Measurements from ENCODE around the gene PTPRD. TPM values are rescaled to one million over a fixed set of nuclear protein-coding genes. Genes with fewer than 3 reads are reported as not detected.

The PTPRD gene
- total RNA-seq, 4 donors from 2014 or later: 0.72 to 8.0 (median 3.0) TPM

DNA sequence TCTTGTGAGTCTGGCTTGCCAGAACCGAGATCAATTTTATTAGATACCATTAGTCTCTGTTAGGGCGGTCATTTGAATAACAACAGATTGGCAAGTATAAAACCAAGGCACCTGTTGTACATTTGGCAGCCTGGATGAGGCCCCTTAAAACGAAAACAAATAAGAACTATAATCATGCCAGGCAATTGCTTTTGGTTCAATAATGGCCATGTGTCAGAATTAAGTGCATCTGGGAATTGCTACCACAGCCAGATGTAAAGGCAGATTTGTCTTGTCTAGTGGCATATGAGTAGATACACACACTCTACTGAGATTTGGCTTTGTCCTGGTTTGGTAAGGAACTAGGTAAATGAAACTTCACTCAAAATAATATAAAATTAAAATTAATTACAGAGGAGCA is 1767.0 kb downstream of the PTPRD start:
- 35 to 41% methylated on average over 3 of the region's 3 CpGs for WGBS, 2 donors
- no peak for DNase-seq (ENCODE audit: low spot score in 2 of 2)
- TF ChIP-seq POLR2A (IDR thresholded peaks at IDR 0.05) (no peak), CTCF (IDR thresholded peaks at IDR 0.05) (no peak)
- intact Hi-C loops (cut with DNase I; ENCODE audit: low total_unique reads): no loop called here
- no peak overlapping the region for H3K4me3 ChIP-seq (ENCODE audit: low read depth, poor library complexity, severe bottlenecking)

DNA sequence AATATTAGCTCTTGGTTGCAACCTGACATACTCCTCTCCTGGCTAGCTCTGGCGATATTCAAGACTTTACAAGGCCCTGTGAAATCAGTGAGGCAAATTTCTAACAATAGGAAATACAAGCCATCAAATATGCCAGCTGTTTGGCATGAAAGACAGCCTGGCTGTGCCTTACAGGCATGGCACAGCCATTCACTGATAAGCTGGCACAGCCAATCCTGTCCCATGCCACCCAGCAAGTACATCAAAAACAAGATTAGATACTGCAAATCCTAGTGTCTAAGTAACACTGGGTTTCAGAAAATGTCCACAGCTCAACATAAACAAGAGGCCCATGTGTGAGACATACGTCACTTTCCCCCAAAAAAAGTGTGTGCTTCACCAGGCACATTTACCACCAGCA is 1767.4 kb downstream of the PTPRD start:
- DNase-seq (ENCODE audit: low spot score in 2 of 2): no peak
- TF ChIP-seq CTCF (IDR thresholded peaks at IDR 0.05) (no peak), POLR2A (IDR thresholded peaks at IDR 0.05) (no peak)
- WGBS, 2 donors: 22 to 28% methylated on average over 2 of the region's 2 CpGs
- intact Hi-C loops (cut with DNase I; ENCODE audit: low total_unique reads): no loop called here
- no peak overlapping the region for H3K4me3 ChIP-seq (ENCODE audit: low read depth, poor library complexity, severe bottlenecking)

DNA sequence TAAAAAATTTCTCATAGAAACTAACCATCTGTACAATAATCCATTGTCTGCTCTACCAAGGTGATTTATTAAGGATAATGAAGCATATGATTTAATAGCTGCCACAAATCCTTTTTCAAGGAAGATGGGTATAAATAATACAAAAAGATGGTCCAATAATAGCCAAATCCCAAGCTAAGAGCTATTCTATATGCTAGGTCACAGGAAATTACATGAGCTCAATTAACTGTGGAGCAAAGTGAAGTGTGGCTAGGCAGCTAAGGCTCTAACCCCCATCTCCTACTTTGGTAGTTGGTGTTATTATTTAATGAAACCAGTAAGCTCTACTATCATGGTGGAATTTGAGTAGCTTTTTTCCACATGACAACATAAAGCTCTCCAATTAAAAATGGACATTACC is 1768.3 kb downstream of the PTPRD start:
- no peak overlapping the region for H3K4me3 ChIP-seq (ENCODE audit: low read depth, poor library complexity, severe bottlenecking)
- DNase-seq (ENCODE audit: low spot score in 2 of 2): no peak
- intact Hi-C loops (cut with DNase I; ENCODE audit: low total_unique reads): no loop called here
- TF ChIP-seq POLR2A (IDR thresholded peaks at IDR 0.05) (no peak), CTCF (IDR thresholded peaks at IDR 0.05) (no peak)

- TF ChIP-seq CTCF (IDR thresholded peaks at IDR 0.05) (no peak), POLR2A (IDR thresholded peaks at IDR 0.05) (no peak)
- DNase-seq (ENCODE audit: low spot score in 2 of 2): no peak
- H3K4me3 ChIP-seq (ENCODE audit: low read depth, poor library complexity, severe bottlenecking): no peak overlapping the region
- intact Hi-C loops (cut with DNase I; ENCODE audit: low total_unique reads): no loop called here
- 89 to 97% methylated on average over 5 of the region's 5 CpGs for WGBS, 2 donors
These were observed 1770.2 kb downstream of the PTPRD start for GRCh38 chr9:8842402-8843193.

GRCh38 chr9:8838136-8838535 is 1774.7 kb downstream of the PTPRD start:
- no peak for DNase-seq (ENCODE audit: low spot score in 2 of 2)
- intact Hi-C loops (cut with DNase I; ENCODE audit: low total_unique reads): no loop called here
- no peak overlapping the region for H3K4me3 ChIP-seq (ENCODE audit: low read depth, poor library complexity, severe bottlenecking)
- TF ChIP-seq POLR2A (IDR thresholded peaks at IDR 0.05): no peak
- TF ChIP-seq CTCF (IDR thresholded peaks at IDR 0.05): no peak
- 55 to 67% methylated on average over 3 of the region's 3 CpGs for WGBS, 2 donors

DNA sequence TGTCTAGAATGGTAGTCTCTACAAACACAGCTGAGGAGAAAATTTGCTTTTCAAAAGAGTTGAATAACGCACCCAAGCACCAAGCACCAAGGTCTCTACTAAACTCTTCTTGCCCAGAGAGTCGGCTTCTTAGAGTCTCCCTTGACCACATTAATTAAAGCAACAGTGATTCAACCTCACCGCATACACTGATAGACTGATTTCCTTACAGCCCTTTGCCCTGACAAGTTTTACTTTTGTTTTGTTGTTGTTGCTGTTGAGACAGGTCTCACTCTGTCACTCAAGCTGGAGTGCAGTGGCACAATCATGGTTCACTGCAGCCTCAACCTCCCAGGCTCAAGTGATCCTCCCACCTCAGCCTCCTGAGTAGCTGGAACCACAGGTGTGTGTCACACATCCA is 1777.5 kb downstream of the PTPRD start:
- intact Hi-C loops (cut with DNase I; ENCODE audit: low total_unique reads): no loop called here
- no peak overlapping the region for H3K4me3 ChIP-seq (ENCODE audit: low read depth, poor library complexity, severe bottlenecking)
- TF ChIP-seq POLR2A (IDR thresholded peaks at IDR 0.05) (no peak), CTCF (IDR thresholded peaks at IDR 0.05) (no peak)
- DNase-seq (ENCODE audit: low spot score in 2 of 2): no peak
- WGBS, 2 donors: 80 to 86% methylated on average over 3 of the region's 3 CpGs
